ENCODE data around the gene PLAC8L1. TPM values are rescaled to one million over a fixed set of nuclear protein-coding genes. Genes with fewer than 3 reads are reported as not detected.

PLAC8L1 gene
- total RNA-seq, 1 experiment from 2014 or later = 0.52 TPM

DNA sequence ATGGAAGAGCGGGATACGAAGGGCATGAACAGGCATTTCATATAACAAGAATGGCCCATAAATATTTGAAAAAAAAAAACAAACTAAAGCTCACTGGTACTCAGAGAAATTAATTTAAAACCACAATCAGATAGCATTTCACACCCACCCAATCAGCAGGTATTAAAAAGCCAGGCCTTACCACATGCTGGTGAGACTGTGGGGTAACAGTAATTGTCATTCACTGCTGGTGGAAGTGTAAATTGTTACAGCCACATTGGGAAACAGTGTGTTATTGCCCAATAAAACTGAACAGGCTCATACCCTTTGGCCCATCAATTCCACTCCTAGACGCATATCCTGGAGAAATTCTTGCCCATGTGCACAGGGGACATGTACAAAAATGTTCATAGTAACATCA, 66.0 kb downstream of the PLAC8L1 start:
- no peak overlapping the region for H2BK5ac ChIP-seq (ENCODE audit: insufficient read length, low read length)
- H2BK12ac ChIP-seq (ENCODE audit: insufficient read length, low read depth, low read length) = no peak overlapping the region
- Mint-ChIP-seq H3K27me3 (ENCODE audit: low read depth) (peaks cover 3% of the 10 kb centered on the region; the same call in 1 of the 2 replicates), H3K4me3 (no peak overlapping the region), H3K9me3 (no peaks in the 10 kb centered on the region; a peak in 1 of 5 replicates), H3K4me1 (peaks cover 8 to 11% of the 10 kb centered on the region in 2 experiments; a peak in 3 of 4 replicates), H3K36me3 (ENCODE audit: insufficient read depth in 1 of 3, low read depth in 3 of 3) (no peaks in the 10 kb centered on the region; a peak in 1 of 7 replicates), H3K27ac (no peak overlapping the region)
- no peak overlapping the region for H2AFZ ChIP-seq (ENCODE audit: low read length)
- H3K9me3 ChIP-seq (ENCODE audit: control insufficient read depth, low read depth, low read length) = no peaks in the 10 kb centered on the region
- no peak overlapping the region for H3T11ph ChIP-seq (ENCODE audit: low read length)
- WGBS (ENCODE audit: extremely low coverage, insufficient read length, low lambda C conversion rate) = no CpG with 5 or more reads among the region's 3 CpGs
- no peak overlapping the region for H2AK5ac ChIP-seq (ENCODE audit: insufficient read length, low read length)
- H3K79me1 ChIP-seq (ENCODE audit: insufficient read depth, low read depth, low read length, poor library complexity, severe bottlenecking) = no peaks in the 10 kb centered on the region
- H4K20me1 ChIP-seq (ENCODE audit: control insufficient read depth, insufficient read depth, insufficient read length) = no peaks in the 10 kb centered on the region
- H3K18ac ChIP-seq (ENCODE audit: insufficient read length, low read depth, low read length) = no peak overlapping the region
- no peaks in the 10 kb centered on the region for H3K27me3 ChIP-seq (ENCODE audit: insufficient read depth, low read length)
- H3K23me2 ChIP-seq (ENCODE audit: insufficient read length, low read depth, low read length, poor library complexity, severe bottlenecking) = no peaks in the 10 kb centered on the region
- no peak overlapping the region for H2BK120ac ChIP-seq (ENCODE audit: low read depth, low read length, poor library complexity, severe bottlenecking)
- no peak overlapping the region for H3K27ac ChIP-seq (ENCODE audit: insufficient read length, low read depth, low read length)
- no peaks in the 10 kb centered on the region for H3K4me1 ChIP-seq (ENCODE audit: insufficient read depth, low read length)
- no peak overlapping the region for H4K8ac ChIP-seq (replicated peaks; ENCODE audit: insufficient read length, low read depth, low read length)
- H3K23ac ChIP-seq (ENCODE audit: insufficient read length, low read depth, low read length) = no peak overlapping the region
- no peak overlapping the region for H3K4ac ChIP-seq (ENCODE audit: low read depth, low read length)
- H3K14ac ChIP-seq (ENCODE audit: insufficient read depth, low read length) = no peak overlapping the region
- H3K9ac ChIP-seq (ENCODE audit: extremely low read depth, insufficient read length, low read length) = no peak overlapping the region
- TF ChIP-seq, protein P1, sequence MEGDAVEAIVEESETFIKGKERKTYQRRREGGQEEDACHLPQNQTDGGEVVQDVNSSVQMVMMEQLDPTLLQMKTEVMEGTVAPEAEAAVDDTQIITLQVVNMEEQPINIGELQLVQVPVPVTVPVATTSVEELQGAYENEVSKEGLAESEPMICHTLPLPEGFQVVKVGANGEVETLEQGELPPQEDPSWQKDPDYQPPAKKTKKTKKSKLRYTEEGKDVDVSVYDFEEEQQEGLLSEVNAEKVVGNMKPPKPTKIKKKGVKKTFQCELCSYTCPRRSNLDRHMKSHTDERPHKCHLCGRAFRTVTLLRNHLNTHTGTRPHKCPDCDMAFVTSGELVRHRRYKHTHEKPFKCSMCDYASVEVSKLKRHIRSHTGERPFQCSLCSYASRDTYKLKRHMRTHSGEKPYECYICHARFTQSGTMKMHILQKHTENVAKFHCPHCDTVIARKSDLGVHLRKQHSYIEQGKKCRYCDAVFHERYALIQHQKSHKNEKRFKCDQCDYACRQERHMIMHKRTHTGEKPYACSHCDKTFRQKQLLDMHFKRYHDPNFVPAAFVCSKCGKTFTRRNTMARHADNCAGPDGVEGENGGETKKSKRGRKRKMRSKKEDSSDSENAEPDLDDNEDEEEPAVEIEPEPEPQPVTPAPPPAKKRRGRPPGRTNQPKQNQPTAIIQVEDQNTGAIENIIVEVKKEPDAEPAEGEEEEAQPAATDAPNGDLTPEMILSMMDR (conservative IDR thresholded peaks at IDR 0.05) = no peak
- no peak overlapping the region for H2BK20ac ChIP-seq (ENCODE audit: low read depth, low read length, poor library complexity, severe bottlenecking)
- DNase-seq = no peak
- no peak overlapping the region for H4K91ac ChIP-seq (ENCODE audit: insufficient read length, low read depth, low read length)
- no peak overlapping the region for H3K56ac ChIP-seq (ENCODE audit: insufficient read length, low read depth, low read length)
- no peaks in the 10 kb centered on the region for H3K79me2 ChIP-seq (ENCODE audit: insufficient read depth, low read length)
- no peak overlapping the region for H4K5ac ChIP-seq (ENCODE audit: insufficient read length, low read depth, low read length)
- no peak overlapping the region for H2BK15ac ChIP-seq (ENCODE audit: low read depth, low read length)
- no peak overlapping the region for H3K4me2 ChIP-seq (ENCODE audit: insufficient read depth, insufficient read length, low read length)
